NK-92 (cell line): ENCODE results near the gene GPR17.

Experiments
- DNase-seq: peaks from one replicate; lab custom pipeline; 2025; ENCODE audit not compliant: unreplicated experiment; lab: John Stamatoyannopoulos, UW

The GPR17 gene

DNA sequence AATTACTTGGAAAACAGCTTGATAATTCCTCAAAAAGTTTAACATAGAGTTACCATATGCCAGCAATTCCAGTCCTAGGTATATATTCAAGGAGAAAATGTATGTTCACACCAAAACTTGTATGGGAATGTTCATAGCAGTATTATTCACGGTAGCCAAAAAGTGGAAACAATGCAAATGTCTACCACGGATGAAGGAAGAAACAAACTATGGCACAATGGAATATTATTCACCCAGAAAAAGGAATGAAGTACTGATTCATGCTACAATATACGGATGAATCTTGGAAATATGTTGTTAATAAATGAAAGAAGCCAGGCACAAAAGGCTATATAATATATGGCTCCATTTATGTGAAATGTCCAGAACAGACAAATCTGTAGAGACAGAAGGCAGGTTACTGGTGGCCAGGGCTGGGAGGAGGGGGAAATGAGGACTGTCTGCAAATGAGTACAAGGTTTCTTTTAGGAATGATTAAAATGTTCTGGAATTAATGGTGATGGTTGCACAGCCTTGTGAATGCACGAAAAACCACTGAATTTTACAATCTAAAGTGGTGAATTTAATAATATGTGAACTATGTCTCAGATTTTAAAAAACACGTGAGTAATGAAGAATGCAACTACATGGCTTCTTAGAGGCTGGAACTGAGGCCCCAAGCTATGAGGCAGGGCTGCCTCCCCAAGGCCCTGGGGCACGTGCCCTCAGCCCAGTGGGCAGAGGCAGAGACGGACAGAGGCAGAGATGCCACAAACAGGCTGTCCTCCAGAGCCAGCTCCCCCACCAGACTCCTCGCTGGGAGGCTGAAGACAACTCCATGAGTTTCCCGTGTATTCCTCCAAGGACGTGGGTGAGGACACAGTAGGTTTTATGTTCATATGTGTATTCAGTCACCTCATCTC is 24.4 kb downstream of the GPR17 start:
- no peak for DNase-seq

DNA sequence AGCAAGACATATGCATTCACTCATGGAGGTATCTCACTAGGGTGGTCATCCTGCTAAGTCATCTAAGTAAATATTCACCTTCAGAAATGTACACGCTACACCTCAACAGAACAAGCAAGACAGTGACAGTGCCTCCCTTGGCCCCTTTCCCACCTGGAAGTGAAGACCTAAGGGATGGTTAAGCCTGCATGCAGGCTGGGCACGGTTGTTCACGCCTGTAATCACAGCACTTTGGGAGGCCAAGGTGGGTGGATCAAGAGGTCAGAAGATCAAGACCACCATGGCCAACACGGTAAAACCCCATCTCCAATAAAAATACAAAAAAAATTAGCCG is 25.0 kb downstream of the GPR17 start:
- no peak for DNase-seq

DNA sequence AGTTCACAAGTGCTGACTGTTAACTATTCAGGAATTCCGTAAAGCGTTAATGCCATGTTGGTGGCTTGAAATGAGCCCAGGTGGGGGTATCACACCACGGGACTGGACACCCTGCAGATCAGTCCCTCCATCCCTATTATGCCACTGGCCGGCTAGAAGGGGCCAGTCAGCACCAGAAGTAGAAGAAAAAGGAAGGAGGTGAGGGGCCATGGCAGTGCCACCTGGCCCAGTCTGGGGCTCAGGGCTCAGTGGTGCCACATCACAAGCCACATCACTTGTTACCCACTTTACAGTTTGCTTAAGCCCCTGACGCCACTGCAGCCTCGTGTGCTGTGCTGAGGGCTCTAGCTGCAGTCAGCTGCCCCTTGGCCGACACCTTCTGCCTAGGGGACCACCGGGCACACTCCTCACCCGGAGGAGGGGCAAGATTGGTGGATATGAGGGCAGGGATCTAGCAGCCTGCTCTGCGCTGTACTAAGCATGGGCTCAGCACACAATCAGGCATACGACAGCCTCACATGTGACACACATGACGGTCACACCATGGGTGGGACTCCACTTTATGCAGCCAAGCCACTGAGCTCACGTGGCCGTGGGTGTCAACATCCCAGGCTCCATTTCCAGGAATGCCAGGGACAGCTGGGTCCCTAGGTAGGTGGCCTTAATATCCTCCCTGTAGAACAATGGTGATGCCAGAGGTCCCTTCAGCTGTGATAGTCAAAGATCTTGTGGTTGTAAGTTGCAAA is 25.8 kb downstream of the GPR17 start:
- no peak for DNase-seq

- no peak for DNase-seq
Observed at GRCh38 chr2:127672341-127673224, 26.6 kb downstream of the GPR17 start.

DNA sequence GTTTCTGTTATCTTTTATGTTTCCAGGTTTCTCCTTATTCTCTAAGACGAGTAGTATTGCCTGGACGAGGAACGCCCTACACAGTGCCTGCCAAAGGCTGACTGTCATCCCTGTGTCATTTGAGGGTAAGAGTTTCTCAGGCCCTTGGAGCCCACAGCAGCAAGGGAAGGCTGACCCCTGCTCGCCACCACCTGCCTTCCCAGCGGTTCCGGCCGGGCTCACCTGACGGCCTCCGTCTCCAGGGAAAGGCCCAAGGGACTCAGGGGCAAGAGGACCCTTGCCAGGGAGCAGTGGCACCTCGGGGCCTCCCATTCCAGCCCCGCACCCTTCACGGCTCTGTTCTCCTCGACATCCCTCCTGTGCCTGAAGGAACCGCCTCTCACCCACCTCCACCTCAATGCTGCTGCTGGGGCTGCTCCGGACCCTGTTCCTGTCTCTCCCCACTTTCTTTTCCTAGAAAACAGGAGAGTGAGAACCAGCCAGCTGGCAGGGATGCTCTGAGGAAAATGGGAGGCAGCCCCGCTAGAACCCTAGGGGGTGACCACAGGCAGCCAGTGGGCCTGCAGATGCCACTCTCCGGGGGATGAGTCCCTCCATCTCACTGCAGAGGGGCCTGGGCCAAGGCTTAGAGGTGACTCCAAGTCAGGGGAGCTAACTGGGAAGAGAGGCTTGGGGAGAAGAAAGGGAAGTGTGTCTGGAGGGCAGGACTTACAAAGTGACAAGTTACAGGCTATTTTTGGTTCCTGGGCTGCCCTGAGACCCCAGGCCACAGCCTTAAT is 27.5 kb downstream of the GPR17 start:
- no peak for DNase-seq

DNA sequence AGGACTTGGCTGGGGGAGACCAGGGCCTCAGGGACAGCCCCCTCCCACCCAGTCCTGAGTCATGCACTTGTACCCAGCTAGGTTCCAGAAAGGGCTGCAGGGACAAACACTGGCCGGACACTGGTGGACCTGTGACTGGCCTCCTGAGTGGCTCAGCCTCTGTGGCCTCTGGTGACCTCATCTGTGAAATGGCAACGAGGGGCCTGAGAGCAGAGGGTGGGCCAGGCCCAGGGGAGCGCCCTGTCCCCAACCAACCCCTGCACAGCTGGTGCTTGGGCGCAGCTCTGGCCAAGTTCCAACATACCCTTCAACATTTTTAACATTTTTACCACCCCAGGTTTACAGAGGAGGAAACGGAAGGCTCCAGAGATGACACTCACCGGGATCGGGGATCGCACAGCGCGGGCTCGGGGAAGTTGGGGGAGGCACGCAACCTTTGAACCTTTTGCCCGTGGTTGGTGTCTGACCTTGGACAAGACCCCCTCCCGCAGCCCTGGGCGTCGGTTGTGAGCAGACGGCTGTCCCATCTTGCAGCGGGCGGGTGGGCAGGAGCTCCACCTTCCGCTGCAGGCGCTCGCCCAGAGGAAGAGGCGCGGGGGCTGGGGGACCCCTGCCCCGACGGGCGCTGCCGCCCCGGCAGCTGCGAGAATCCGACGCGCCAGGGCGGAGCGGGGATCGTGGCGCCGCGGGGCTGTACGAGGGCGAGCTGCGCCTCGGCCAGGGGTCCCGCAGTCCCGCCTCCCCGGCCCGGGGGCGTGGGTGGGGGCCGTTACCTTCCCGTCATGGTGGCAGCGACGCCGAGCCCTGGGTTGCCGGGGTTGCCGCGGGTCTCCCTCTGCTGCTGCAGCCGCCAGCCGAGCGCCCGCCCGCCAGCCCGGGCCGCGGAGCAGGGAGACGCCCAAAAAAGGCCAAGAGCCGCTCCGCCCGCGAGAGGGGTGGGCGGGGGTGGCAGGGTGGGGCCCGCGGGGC is 28.6 kb downstream of the GPR17 start:
- no peak for DNase-seq

DNA sequence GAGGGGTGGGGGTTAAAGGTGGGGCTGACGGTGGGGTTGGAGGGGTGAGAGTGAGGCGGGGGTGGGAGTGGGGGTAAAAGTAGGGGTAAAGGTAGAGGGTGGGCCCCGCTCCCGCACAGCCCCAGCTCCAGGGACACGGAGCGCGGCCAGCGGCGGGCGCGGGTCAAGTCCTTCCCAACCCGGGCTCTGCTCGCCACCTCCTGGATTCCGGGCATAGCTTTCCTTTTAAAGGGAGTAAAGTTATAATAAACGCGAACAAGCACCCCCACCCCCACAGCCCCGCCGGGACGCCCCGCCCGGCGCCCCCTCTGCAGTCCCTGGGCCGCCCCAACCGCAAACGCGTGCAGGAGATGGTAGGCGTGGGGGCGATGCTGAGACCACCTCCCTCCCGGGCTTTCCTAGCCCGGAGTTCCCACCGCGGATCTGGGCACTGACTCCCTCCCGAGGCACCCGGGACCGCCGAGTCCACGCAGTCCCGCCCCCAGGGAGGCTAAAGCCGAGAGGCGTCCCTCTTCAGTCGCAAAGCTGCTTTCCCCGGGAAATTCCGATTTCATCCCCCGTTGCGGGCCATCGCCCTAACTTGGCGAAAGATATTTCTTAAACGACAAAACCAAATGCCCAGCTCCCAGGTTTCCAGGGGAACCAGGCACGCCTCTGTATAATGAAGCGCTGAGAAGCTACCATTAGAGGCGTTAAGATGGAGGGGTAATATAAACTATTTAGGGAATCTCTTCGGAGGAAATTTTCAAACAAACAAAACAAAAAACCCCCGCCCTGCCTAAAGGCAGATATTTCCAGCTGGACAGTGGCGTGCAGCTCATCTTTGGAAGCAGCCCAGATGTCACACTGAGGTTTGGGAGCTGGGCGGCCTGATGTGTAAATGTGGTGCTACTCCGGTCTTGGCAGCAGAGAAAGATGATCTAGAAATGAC is 29.6 kb downstream of the GPR17 start, which contains the start of gene LIMS2:
TSS of gene LIMS2 (minus strand) at position 200 of the 931 bp plus-strand sequence. CDS start 506 bp downstream, outside the sequence.
- no peak for DNase-seq

DNA sequence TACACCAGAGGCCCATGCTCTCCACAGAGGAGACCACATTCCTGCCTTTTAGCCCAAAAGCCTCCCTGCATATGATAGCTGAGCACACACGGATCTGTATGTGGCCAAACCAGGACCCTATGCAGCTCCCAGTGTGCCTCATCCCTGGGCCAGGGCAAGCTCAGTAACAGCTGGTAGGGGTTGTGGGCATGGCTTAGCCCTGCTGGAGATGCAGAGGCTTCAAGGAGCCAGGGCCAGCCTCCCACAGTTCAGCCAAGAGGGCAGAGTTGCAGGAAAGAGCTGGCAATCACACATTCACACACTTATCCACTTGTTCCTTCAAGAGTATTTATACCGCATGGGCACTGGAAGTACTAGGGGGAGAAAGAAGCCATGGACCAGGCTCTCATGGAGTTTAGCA is 31.0 kb downstream of the GPR17 start:
- DNase-seq = no peak

DNA sequence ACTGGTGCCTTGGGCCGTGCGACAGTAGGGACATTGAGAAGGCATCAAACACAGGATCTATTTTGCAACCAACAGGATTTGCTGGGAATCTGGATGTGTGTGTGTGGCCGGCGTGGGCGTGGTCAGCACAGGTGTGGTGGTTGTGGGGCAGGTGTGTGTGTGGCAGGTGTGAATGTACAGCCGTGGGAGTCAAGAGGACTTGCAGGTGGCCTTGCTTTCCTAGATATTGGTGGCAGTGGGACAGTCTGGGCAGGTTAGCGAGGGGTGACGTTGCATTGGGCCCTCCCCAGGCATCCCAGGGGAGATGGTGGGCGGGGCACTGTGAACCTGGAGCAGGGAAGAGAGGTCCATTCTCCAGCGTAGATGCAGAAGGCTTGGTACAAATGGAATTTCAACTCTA is 32.6 kb downstream of the GPR17 start:
- DNase-seq = no peak

- no peak for DNase-seq
Observed at GRCh38 chr2:127678991-127679390, 33.0 kb downstream of the GPR17 start.

DNA sequence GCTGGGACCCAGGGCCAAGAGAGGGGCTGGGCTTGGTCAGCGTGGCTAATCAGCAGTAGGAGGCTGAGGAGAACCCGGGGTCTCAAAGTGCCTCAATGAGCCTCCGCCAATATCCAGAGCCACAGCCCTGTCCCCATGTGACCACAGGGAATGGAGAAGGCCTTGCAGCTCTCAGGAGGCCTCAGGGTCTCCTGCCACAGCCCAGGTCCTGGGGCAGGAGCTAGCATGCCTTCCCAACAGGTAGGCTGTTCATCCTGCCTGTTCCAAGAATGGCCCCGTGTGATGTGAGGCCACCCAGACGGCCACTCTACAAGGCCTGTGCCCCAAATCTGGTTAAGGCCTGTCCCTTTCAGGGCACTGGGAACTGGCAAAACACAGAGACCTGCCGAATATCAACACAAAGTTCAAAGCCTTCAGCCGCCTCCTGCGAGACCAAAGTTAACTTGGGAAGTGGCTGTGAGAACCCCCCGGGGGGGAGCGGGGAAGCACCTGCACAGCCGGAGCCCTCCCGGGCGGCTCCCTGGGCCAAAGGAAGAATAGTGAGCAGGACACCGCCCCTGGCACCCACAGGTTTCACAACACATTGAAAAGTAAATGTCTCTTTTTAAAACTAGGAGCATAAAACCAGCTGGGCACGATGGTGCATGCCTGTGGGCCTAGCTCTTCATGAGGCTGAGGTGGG is 33.9 kb downstream of the GPR17 start:
- DNase-seq = no peak

GRCh38 chr2:127680706-127681287 is 34.8 kb downstream of the GPR17 start:
- no peak for DNase-seq

DNA sequence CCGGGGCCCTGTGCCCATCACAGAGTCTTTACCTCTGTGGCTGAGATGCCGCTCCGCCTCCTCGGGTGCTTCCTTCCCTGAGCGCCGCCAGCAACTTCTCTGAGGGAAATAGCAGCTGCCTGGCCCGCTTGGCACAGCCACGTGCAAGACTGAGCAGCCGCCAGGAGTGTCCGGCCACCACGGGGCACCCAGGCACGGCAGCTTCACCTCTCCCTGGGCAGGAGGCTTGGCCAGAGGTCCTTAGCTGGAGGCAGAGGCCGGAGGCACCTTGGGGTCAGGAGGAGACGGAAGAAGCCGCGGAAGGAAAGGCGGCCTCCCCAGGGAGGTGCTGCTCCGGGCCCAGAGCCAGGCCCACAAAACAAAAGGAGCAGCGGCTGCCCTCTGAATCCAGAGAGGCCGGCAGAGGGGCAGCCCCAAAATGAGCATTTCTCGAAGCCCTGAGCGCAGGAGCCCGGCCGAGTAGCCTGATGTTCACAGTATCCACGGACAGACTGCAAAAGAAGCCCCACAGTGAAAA is 35.4 kb downstream of the GPR17 start:
- DNase-seq = no peak

DNA sequence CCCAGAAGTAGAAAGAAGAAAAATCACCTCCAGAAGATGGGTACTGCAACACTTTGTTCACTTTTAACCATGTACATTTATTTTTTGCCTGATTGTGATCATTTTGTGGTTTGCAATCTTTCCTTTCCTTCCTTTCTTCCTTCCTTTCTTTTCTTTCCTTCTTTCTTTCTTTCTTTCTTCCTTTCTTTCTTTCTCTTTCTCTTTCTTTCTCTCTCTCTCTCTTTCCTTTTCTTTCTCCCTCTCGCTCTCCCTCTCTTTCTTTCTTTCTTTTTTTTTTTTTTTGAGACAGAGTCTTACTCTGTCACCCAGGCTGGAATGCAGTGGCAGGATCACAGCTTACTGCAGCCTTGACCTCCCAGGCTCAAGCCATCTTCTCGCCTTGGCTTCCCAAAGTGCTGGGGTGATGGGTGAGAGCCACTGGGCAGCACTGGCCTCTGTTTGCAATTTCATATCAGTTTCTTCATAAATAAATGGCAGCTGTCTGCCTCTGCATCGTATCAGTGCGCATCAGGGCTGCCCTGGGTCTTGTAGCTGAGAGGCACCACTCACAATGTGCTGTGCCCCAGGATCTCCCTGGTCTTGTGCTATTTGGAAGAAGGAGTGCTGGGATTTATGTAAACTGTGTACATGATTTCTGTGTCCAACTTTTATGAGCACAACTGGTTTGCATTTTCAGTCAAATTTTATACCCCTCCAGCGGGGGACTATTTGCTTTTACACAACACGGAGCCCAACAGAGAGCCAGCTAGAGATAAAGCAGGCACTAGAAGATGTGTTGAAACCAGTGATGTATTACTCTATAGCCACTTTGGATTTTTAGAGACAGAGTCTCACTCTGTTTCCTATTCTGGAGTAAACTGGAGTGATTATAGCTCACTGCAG is 36.3 kb downstream of the GPR17 start:
- DNase-seq = no peak

DNA sequence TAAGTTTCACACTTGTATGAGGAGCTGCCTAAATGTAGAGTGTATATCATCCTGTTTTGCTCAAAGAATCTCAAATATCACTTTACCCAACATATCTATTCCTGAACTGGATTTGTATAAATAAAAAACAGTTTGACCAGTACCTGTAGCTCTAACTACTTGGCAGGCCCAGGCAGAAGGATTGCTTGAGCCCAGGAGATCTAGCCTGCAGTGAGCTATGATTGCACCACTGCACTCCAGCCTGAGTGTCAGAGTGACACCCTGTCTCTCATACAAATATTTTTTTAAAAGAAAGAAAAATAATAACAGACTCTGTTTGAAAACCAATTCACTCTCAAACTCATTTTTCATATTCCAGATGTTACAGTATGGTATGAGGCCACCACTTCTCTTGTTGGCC is 37.1 kb downstream of the GPR17 start:
- DNase-seq = no peak

DNA sequence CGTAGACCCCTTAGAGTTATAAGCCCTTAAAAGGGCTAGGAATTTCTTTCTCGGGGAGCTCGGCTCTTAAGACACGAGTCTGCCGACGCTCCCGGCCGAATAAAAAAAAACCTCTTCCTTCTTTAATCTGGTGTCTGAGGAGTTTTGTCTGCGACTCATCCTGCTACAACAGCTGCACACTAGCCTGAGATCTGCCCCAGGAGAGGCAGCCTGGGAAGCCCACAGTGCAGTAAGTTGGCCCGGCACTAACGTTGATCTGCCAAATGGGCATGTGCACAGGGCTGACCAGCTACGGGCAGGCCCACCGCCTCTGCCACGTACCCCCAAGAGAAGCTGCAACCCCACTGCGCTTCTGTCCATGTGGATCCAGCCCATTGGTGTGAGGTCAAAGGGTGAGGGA is 37.8 kb downstream of the GPR17 start:
- no peak for DNase-seq
